Caki2 (cell line): ENCODE measurements around the gene CASP10. TPM values are rescaled to one million over a fixed set of nuclear protein-coding genes. Genes with fewer than 3 reads are reported as not detected.

ENCODE experiments used
- DNase-seq: peaks from one replicate; pipeline ENCODE4 v3.0.0-alpha.2; 2015; ENCODE audit warnings: low read depth
- in situ Hi-C: cut with HindIII; loops from 2 replicates; pipeline ENCODE4 v1.10.0; 2016; ENCODE audit warnings: low sequenced_read_pairs, low pct_unique_long_range_greater_than_20kb, mixed read lengths
- total RNA-seq: library from RNA; depleted of rRNA; stranded (reverse); fragments of >200 nt; shearing (Covaris generic); gene quantifications from 2 replicates; pipeline ENCODE4 v1.2.3, GENCODE V29; 2014; ENCODE audit warnings: low replicate concordance

Gene CASP10
- total RNA-seq, 1 experiment from 2014 or later = 7.3 TPM

- DNase-seq = no peak
- in situ Hi-C loops = no loop called here
Measured at GRCh38 chr2:201185863-201186262, 2.9 kb downstream of the CASP10 start.

- no peak for DNase-seq
- in situ Hi-C loops = no loop called here
Measured at GRCh38 chr2:201186982-201187381, 4.0 kb downstream of the CASP10 start.

GRCh38 chr2:201188449-201188848 is 5.5 kb downstream of the CASP10 start:
- in situ Hi-C loops = no loop called here
- no peak for DNase-seq

- in situ Hi-C loops = no loop called here
- no peak for DNase-seq
Measured at GRCh38 chr2:201191132-201191875, 8.4 kb downstream of the CASP10 start.

- no peak for DNase-seq
- in situ Hi-C loops = no loop called here
Measured at GRCh38 chr2:201194097-201194496, 11.2 kb downstream of the CASP10 start.

- DNase-seq = no peak
- in situ Hi-C loops = no loop called here
Measured at GRCh38 chr2:201195331-201195730, 12.4 kb downstream of the CASP10 start.

GRCh38 chr2:201196003-201196402 is 13.1 kb downstream of the CASP10 start:
- in situ Hi-C loops = no loop called here
- no peak for DNase-seq

GRCh38 chr2:201196803-201197202 is 13.9 kb downstream of the CASP10 start:
- in situ Hi-C loops = no loop called here
- DNase-seq = no peak

GRCh38 chr2:201197781-201198180 is 14.8 kb downstream of the CASP10 start:
- DNase-seq = no peak
- in situ Hi-C loops = no loop called here

GRCh38 chr2:201199847-201200246 is 16.9 kb downstream of the CASP10 start:
- DNase-seq = no peak
- in situ Hi-C loops = no loop called here

GRCh38 chr2:201200345-201200744 is 17.4 kb downstream of the CASP10 start:
- in situ Hi-C loops = no loop called here
- no peak for DNase-seq

- in situ Hi-C loops = no loop called here
Measured at GRCh38 chr2:201201371-201201770, 18.4 kb downstream of the CASP10 start.

GRCh38 chr2:201203916-201204654 is 21.1 kb downstream of the CASP10 start:
- in situ Hi-C loops = no loop called here
- DNase-seq = no peak

More at GRCh38 chr2:201201371-201201770, 18.4 kb downstream of the CASP10 start:
- no peak for DNase-seq

- peak; percentile 72 for DNase-seq
Measured at GRCh38 chr2:201204655-201205514, 21.9 kb downstream of the CASP10 start.

GRCh38 chr2:201205515-201205849 is 22.5 kb downstream of the CASP10 start:
- DNase-seq = peak; percentile 27
- in situ Hi-C loops = no loop called here

More at GRCh38 chr2:201204655-201205514, 21.9 kb downstream of the CASP10 start:
- in situ Hi-C loops = no loop called here

GRCh38 chr2:201208563-201209252 is 25.8 kb downstream of the CASP10 start:
- in situ Hi-C loops = no loop called here
- DNase-seq = no peak

GRCh38 chr2:201215963-201216362 is 33.0 kb downstream of the CASP10 start:
- DNase-seq = no peak
- in situ Hi-C loops = no loop called here

- DNase-seq = no peak
- in situ Hi-C loops = no loop called here
Measured at GRCh38 chr2:201216918-201217317, 34.0 kb downstream of the CASP10 start.
